Astrocyte of the cerebellum (primary cell): ENCODE measurements around the gene S100P.
A peak's percentile ranks its signal among the peaks of the same experiment; 100 is the strongest.
"Not testable (repeated sequence)": the region's sequence is repeated elsewhere in the genome, so short reads cannot be mapped to it uniquely, and the experiment has no call there.

Source experiments
- DNase-seq: peaks from one replicate; pipeline ENCODE4 v3.0.0-alpha.2; 2011; ENCODE audit warnings: low read depth
- H3K4me3 ChIP-seq: 2 replicates; pipeline ENCODE4 v1.5.1; 2011; ENCODE audit warnings: mild to moderate bottlenecking, low read depth, low read length, moderate library complexity
- CTCF ChIP-seq: IDR thresholded peaks from 2 replicates; pipeline ENCODE4 v1.5.1; 2012; ENCODE audit warnings: low read length, low read depth, moderate library complexity, mild to moderate bottlenecking; ENCODE audit errors: missing control alignments
- in situ Hi-C: cut with HindIII; loops from 2 replicates; pipeline ENCODE4 v1.10.0; 2017; ENCODE audit warnings: low sequenced_read_pairs

S100P gene

GRCh38 chr4:6662591-6662990 is 31.1 kb upstream of the S100P start:
- no peak for TF ChIP-seq CTCF
- no peak for DNase-seq
- in situ Hi-C loops, result loop anchor here (10.0 kb wide), 1 partner anchor 68 kb away; no protein-coding TSS in a partner anchor
- H3K4me3 ChIP-seq, result no peak overlapping the region

- peak overlapping the region; percentile 5 for H3K4me3 ChIP-seq
- DNase-seq, result no peak
- in situ Hi-C loops, result loop anchor here (10.0 kb wide), 1 partner anchor 69 kb away; no protein-coding TSS in a partner anchor
- TF ChIP-seq CTCF, result no peak
Measured at GRCh38 chr4:6663596-6664393, 29.9 kb upstream of the S100P start.

DNA sequence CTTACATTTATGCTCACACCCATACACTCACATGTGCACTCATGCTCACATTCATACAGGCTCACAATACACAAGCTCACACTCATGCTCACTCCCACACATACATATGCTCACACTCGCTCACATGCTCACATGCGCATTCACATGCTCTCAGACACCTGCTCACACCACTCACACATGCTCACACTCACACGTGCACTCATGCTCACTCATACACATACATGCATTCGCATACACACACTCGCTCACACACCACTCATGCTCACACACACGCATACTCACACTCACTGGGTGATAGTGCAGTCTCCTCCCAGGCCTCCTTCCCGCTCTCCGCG is 28.4 kb upstream of the S100P start:
- in situ Hi-C loops, result loop anchor here (10.0 kb wide), 1 partner anchor 70 kb away; no protein-coding TSS in a partner anchor
- TF ChIP-seq CTCF, result no peak
- no peak overlapping the region for H3K4me3 ChIP-seq
- DNase-seq, result no peak

GRCh38 chr4:6668391-6668790 is 25.3 kb upstream of the S100P start:
- no peak overlapping the region for H3K4me3 ChIP-seq
- peak; percentile 69 for DNase-seq
- in situ Hi-C loops, result loop anchor here (10.0 kb wide), 1 partner anchor 74 kb away; no protein-coding TSS in a partner anchor
- no peak for TF ChIP-seq CTCF

- DNase-seq, result no peak
- in situ Hi-C loops, result no loop called here
- TF ChIP-seq CTCF, result no peak
- H3K4me3 ChIP-seq, result no peak overlapping the region
Measured at GRCh38 chr4:6671648-6672047, 22.0 kb upstream of the S100P start.

DNA sequence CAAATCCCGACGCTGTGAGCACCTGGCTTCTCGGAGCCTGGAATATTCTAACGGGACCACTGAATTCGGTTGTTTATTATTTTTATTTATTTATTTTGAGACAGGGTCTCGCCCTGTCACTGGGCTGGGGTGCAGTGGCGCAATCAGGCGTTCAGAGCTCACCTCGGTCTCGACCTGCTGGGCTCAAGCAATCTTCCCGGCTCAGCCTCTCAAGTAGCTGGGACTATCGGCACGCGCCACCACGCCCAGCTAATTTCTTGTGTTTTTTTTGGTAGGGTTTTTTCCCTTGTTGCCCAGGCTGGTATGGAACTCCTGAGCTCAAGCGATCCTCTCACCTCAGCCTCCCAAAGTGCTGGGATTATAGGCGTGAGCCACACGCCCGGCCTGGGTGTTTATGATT is 21.5 kb upstream of the S100P start:
- in situ Hi-C loops, result no loop called here
- no peak for DNase-seq
- no peak overlapping the region for H3K4me3 ChIP-seq
- no peak for TF ChIP-seq CTCF

DNA sequence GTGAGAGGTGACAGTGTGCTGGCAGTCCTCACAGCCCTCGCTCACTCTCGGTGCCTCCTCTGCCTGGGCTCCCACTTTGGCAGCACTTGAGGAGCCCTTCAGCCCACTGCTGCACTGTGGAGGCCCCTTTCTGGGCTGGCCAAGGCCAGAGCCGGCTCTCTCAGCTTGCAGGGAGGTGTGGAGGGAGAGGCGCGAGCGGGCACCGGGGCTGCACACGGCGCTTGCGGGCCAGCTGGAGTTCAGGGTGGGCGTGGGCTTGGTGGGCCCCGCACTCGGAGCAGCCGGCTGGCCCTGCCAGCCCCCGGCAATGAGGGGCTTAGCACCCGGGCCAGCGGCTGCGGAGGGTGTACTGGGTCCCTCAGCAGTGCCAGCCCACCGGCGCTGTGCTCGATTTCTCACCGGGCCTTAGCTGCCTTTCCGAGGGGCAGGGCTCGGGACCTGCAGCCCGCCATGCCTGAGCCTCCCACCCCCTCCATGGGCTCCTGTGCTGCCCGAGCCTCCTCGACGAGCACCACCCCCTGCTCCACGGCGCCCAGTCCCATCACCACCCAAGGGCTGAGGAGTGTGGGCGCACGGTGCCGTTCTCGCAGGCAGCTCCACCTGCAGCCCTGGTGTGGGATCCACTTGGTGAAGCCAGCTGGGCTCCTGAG is 21.0 kb upstream of the S100P start:
- in situ Hi-C loops, DNase-seq, H3K4me3 ChIP-seq: not testable (repeated sequence)

DNA sequence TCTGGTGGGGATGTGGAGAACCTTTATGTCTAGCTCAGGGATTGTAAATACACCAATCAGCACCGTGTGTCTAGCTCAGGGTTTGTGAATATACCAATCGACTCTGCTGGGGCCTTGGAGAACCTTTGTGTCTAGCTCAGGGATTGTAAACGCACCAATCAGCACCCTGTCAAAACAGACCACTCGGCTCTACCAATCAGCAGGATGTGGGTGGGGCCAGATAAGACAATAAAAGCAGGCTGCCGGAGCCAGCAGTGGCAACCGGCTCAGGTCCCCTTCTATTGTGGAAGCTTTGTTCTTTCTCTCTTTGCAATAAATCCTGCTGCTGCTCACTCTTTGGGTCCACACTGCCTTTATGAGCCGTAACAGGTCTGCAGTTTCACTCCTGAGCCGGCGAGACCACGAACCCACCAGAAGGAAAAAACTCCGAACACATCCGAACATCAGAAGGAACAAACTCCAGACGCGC is 20.5 kb upstream of the S100P start:
- DNase-seq, in situ Hi-C loops: not testable (repeated sequence)
- peak overlapping the region; percentile 58 for H3K4me3 ChIP-seq
